ENCODE data around the gene OMP.

GRCh38 chr11:77064648-77065217 is 37.9 kb upstream of the OMP start:
- TF ChIP-seq ETV6 (CRISPR knock-in tag; IDR thresholded peaks at IDR 0.05), result no peak
- TF ChIP-seq SMAD4 (CRISPR knock-in tag; IDR thresholded peaks at IDR 0.05), result no peak
- no peak for TF ChIP-seq CTCF (IDR thresholded peaks at IDR 0.05)
- no peak for TF ChIP-seq CREB1 (CRISPR knock-in tag; IDR thresholded peaks at IDR 0.05)
- no peak for TF ChIP-seq MXD4 (CRISPR knock-in tag; IDR thresholded peaks at IDR 0.05; ENCODE audit: borderline replicate concordance)
- TF ChIP-seq SOX15 (CRISPR knock-in tag; IDR thresholded peaks at IDR 0.05), result no peak
- TF ChIP-seq IRF1 (CRISPR knock-in tag; IDR thresholded peaks at IDR 0.05), result no peak
